Activated CD8-positive, alpha-beta memory T cell treated with anti-CD3 and anti-CD28 coated beads, Interleukin-2, amount 50 U/mL, for 24 hours (primary cell): ENCODE measurements around the gene SMAD5.

Experiments
- DNase-seq: peaks from one replicate; pipeline ENCODE4 v3.0.0-alpha.2; 2020; ENCODE audit errors: extremely low read depth

Gene SMAD5

DNA sequence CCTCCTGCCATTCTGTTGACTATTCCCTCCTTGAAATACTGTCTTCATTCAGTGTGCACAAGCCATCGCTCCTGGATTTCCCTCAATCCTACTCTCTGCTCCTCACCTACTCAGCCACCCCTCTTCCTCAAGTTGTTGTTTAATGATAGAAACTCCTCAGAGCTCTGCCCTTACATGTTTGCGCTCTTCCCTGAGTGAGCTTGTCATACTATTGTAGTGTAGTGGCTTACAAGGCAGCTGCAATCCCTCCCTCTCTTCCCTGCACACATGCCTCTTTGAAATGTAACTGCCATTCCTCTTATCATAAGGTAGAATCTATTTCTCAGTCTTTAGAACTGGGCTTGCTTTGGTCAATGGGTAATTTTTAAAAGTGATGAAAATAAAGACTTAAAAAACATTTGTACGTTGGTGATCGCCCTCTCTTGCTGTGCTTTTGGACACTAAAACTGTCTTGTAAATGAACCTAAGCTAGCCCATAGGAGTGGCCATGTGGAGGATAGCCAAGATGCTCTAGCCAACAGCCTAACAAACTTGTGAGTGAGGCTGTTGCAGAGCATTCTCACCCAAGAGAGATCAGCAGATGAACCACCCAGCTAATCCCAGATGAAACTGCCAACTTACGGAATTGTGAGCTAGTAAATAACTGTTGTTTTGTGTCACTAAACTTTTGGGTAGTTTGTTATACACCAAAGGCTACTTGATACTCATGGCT is 18.1 kb upstream of the SMAD5 start:
- no peak for DNase-seq

DNA sequence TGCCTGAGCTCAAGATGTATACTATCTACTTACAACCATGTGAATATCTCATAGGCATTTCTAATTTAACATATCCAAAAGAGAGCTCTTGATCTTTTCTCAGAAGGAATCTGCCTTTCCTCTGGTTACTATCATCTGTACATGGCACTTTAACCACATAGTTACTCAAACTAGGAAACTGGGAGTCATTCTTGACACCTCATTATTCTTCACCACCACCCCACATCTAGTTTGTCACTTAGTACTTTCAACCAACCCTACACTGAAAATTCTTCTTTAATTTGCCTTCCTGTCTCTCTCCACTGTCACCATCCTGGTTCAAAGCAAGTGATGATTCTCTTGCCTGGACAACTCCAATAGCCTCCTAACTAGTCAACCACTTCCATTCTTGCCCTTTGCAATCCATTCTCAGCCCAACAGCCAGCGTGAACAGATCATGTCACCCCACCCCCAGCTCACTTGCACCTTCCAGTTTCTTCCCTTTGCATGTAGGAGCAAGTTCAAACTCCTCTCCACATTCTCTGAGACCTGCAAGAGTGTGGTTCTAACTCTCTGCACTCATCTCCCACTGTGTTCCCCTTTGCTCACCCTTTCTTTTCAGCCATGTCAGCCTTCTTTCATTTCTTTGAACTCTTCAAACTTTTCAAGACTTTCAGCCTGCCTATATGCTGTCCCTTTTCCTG is 17.3 kb upstream of the SMAD5 start:
- DNase-seq, result no peak

DNA sequence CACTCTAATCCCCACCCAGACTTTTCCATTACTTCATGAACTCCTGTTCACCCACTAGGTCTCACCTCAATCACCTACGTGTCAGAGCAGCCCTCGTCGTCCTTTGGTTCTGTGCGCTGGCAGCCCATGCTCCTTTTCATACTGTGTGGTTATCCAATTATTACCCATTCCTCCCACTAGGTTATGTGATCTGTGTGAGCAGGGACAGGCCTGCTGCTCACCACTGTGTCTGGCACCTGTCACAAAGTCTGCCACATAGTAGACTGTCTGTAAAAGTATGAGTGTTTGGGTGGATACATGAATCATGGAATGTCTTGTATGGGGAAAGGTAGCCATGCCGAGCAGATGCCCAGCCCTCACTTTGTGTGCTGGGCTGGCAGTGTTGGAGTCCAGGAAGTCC is 12.1 kb upstream of the SMAD5 start:
- DNase-seq, result no peak

GRCh38 chr5:136123236-136123768 is 9.3 kb upstream of the SMAD5 start:
- no peak for DNase-seq

DNA sequence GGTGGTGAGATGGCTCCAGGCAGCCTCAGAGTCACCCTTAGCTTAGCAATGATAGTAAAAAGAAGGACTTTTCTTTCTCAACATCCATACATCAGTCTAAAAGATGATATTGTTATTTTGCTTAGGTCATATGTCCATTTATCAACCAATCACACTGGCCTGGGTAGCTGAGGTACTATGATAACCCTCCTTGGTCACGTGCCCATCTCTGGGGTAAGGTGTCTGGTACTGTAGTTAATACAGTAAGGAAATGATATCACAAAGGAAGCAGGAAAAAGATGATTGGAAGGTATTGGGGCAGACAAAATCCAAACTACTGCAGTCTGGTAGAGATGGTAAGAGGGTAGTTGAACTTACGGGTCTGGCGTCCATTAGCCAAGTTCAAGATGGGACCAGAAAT is 5.1 kb upstream of the SMAD5 start:
- DNase-seq, result no peak

DNA sequence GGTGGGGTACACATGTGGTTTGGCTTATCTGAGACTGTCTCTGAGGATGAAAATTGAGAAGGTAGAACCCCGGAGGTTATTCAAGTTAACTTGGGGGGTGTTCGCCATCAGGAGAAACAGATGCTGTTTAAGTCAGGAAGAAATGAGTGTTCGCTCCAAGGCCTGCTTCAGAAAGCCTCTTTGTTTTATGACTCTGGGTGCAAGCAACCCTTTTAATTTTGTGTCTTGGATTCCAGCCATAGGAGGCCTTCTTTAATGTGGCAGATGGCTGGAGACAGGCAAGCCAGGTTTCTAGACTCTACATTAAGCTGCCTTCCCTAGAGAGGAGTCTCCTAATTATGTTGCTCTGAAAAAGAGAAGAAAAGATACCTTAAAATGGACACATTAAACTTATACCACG is 4.2 kb upstream of the SMAD5 start:
- no peak for DNase-seq

- no peak for DNase-seq
These were observed 3.2 kb upstream of the SMAD5 start for GRCh38 chr5:136129445-136129844.

- DNase-seq, result no peak
These were observed 2.1 kb upstream of the SMAD5 start for GRCh38 chr5:136130581-136130980.

DNA sequence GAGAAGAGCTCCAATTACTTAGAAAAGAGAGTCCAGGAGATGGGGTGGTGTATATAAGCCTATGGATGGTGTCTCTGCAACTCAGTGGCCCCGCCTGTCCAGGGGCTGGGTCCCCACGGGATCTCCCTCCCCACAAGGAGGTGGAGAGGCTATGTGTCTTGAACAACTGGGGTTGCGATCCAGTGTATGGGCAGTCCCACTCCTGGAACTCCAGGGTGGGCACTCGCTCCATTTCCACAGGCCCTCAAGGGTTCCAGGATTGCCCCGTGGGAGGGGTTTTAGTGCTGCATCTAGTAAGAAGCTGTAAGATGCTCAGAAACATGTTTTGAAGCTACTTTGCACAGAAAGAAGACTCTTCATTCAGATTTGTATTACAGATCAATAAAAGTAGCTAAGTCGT is 558 bp upstream of the SMAD5 start:
- DNase-seq, result no peak

DNA sequence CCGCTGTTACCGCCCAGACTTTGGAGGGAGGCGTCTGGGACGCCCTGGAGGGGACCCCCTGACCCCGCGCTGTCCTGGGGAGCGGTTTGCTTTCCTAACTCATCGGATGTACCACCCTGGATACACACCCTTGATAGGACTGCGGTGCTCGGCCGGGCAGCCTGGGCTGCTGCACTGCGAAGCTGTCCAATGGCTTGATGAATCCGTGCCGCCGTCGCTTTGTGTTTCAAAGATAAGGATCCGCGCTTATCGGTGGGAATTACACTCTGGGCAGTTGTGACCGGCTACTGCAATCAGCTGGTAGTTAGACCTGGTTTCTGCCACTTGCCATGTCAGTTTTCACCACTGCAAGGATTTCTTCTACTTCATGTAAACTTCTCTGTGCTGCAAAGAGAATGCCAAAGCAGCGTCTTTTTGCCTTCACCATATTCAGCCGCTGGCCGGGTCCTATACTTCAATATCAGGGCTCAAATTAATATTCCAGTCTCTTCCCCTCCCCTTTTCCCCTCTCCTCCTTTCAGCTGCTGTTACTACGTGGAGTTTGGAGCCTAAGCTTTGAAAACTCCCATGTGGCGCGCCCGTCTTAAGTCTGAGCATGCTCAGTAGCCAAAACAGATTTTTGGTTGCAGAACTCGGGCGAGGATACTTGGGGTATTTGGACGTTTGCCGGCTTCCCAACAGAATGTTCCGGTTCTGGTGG is 727 bp downstream of the SMAD5 start:
- DNase-seq, result no peak

DNA sequence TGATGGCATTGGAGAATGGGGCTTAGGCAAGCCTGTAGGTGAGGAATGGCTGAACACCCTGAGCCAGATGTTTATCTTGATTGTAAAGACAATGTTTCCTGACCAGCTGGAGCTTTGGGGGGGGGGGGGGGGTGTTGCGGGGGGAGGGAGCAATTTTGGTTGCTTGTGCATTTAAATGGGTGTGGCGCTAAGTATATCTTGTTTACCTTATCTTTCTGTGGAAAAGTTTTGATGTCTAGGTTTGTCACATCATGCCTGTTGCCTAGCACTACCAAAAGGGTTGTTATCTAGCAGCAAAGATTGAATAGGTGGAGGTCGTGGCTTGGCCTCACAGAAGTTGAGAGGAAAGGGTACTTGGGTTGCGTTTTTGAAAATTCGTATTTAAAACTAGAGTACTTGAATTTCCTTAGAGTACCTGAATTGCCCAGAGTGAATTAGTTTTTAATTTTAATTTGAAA is 1.3 kb downstream of the SMAD5 start:
- DNase-seq, result no peak

GRCh38 chr5:136134653-136135052 is 2.0 kb downstream of the SMAD5 start:
- no peak for DNase-seq

- no peak for DNase-seq
These were observed 2.9 kb downstream of the SMAD5 start for GRCh38 chr5:136135536-136135935.

DNA sequence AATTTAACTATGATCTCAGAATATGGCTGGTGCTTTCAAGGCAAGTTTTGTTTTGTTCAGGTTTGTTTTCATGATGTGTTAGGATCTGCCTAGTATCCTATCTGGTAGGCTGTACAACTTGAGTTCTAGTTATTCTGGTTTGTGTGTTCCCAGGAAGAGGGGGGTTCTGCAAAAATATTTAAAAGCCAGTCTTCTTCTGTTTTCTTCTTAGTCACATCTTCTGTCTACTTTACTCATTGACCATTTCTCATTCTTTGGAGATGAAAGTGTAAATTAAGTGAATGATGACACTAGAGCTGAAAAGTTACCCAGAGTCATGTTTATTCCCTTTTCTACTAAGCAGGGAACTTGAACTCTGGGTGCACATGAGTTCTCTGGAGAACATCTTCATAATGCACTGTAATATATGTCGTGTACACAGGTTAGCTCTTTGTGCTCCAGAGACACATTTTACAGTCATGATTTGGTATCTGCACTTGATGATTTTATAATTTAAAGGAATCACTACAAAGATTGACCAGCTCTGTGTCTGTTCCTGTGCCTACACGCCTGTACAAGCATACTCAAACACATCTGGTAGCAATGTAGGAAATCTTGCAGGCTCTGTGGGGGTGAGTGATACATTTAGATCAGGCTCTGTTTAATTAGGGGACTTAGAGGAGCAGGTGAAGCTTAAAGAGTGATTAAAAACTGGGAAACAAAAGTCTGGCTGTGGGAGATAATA is 5.0 kb downstream of the SMAD5 start:
- DNase-seq, result no peak

GRCh38 chr5:136141561-136141960 is 8.9 kb downstream of the SMAD5 start:
- no peak for DNase-seq

DNA sequence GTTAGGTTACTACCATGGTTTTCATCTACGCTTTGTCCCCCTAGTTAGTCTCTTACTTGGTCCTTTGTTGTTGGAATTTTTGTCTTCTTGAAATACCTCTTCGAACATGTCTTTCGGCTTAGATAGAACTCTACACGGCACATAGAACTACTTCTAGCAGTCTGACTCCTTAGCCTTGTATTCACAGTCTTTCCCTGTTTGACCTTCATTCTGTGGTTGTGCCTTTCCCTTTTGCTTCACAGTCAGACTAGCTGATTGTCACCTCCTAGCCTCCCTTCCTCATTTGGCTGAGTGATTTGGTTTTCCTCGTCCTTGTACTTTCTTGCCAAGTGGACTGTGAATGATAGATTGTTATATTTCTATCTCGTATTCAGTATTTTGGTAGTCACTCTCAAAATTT is 10.7 kb downstream of the SMAD5 start:
- DNase-seq, result no peak

- DNase-seq, result no peak
These were observed 11.1 kb downstream of the SMAD5 start for GRCh38 chr5:136143763-136144162.

DNA sequence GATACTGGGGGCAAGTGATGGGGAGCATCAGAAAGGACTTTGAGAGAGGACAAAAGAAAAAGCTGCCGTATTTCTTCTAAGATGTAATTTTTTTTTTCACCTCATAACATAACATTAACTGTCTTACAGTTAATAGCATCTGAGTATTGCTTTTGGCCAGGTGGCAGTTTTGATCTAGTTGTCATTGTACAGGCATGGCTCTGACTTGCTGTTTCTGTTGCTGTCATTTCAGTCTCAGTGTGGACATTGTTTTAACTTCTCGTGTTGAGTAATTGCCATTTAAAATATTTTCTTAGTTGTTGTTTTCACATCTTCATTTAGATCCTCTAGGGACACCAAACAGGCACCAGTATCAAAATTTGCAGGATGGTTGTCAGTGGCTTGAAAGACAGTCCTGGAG is 12.4 kb downstream of the SMAD5 start:
- no peak for DNase-seq

- no peak for DNase-seq
These were observed 13.6 kb downstream of the SMAD5 start for GRCh38 chr5:136146201-136146600.

- no peak for DNase-seq
These were observed 15.0 kb downstream of the SMAD5 start for GRCh38 chr5:136147632-136148031.

DNA sequence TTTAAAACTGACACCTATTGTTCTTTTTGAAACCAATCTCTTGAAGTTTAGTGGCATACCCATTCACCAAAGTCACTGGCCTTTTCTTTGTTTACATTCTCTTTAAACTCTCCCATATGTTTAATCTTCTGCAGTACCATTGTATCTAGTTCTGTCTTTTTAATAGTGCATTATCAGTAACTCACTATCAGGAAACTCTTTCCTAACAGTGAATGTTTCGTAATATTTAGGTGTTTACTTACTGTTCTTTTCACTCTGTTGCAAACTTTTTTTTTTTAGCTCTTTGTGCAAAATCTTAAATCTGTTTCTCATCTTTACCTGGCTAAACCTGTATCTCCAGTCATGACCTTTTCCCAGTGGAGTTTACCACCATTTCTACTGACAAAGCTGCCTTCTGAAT is 17.2 kb downstream of the SMAD5 start:
- no peak for DNase-seq

GRCh38 chr5:136153581-136154236 is 21.1 kb downstream of the SMAD5 start:
- no peak for DNase-seq
